ENCODE results near the gene CATSPER1. TPM values are rescaled to one million over a fixed set of nuclear protein-coding genes. Genes with fewer than 3 reads are reported as not detected.

The CATSPER1 gene
- total RNA-seq, 1 experiment from 2014 or later, result 2.4 TPM

- Histone ChIP-seq H3K36me3 (ENCODE audit: control insufficient read depth in 1 of 2, insufficient read depth in 2 of 2, low read length in 2 of 2) (peaks cover 76 to 84% of the 10 kb centered on the region in 2 experiments), H3K4me2 (ENCODE audit: low read length) (no peak overlapping the region), H3K79me2 (ENCODE audit: insufficient read depth, low read length) (peaks cover 49% of the 10 kb centered on the region), H3K27me3 (ENCODE audit: insufficient read depth, low read length) (no peaks in the 10 kb centered on the region), H3K4me1 (ENCODE audit: control insufficient read depth in 1 of 2, insufficient read depth in 2 of 2, low read length in 2 of 2) (peaks cover 0 to under 1% of the 10 kb centered on the region in 2 experiments; a peak in 2 of 4 replicates), H3K9me2 (ENCODE audit: insufficient read depth) (no peaks in the 10 kb centered on the region), H3K4me3 (replicated peaks in 1 of 2; ENCODE audit: low read depth in 1 of 2, low read length in 2 of 2) (no peak overlapping the region), H4K20me1 (ENCODE audit: insufficient read depth) (peaks cover 5% of the 10 kb centered on the region; the same call in 1 of the 2 replicates), H3K9ac (ENCODE audit: low read length) (no peak overlapping the region), H2AFZ (ENCODE audit: low read depth, low read length, poor library complexity, severe bottlenecking) (no peak overlapping the region), H3K9me3 (ENCODE audit: control insufficient read depth in 1 of 2, insufficient read depth in 1 of 2, low read depth in 1 of 2, low read length in 2 of 2) (no peaks in the 10 kb centered on the region), H3K27ac (ENCODE audit: low read depth, low read length) (no peak overlapping the region)
- intact Hi-C loops (cut with micrococcal nuclease), result no loop called here
- no TSS peak for BruUV-seq (replicated peaks)
- DNase-seq (ENCODE audit: low read depth, low spot score) (no peak), ATAC-seq (no peak)
- POLR2A ChIA-PET, result no interaction called here
- RAD21 ChIA-PET (ENCODE audit: low non-redundant PET in 1 of 2, low total read pairs in 2 of 2, uncharacterized antibody in 2 of 2, unreplicated experiment in 2 of 2), result no interaction called here
- TF ChIP-seq EGR1 (IDR thresholded peaks at IDR 0.05; ENCODE audit: low read depth) (no peak), TCF7L2 (IDR thresholded peaks at IDR 0.05; ENCODE audit: borderline replicate concordance, extremely low read depth, insufficient read depth, insufficient read length) (no peak), POLR2AphosphoS5 (IDR thresholded peaks at IDR 0.05; ENCODE audit: low read depth, low read length) (no peak), ATF3 (IDR thresholded peaks at IDR 0.05) (no peak), EZH2 (IDR thresholded peaks at IDR 0.05) (no peak), ELF1 (IDR thresholded peaks at IDR 0.05; ENCODE audit: borderline replicate concordance, low read depth) (no peak), CBX3 (IDR thresholded peaks at IDR 0.05; ENCODE audit: low read depth) (no peak), RAD21 (IDR thresholded peaks at IDR 0.05; ENCODE audit: low read depth) (no peak), POLR2A (IDR thresholded peaks at IDR 0.05; ENCODE audit: borderline replicate concordance, extremely low read depth, insufficient read depth, insufficient read length) (no peak), CEBPB (IDR thresholded peaks at IDR 0.05; ENCODE audit: low read depth) (no peak), SP1 (IDR thresholded peaks at IDR 0.05; ENCODE audit: low read depth) (no peak), EZH2phosphoT487 (IDR thresholded peaks at IDR 0.05; ENCODE audit: borderline replicate concordance) (no peak), SIN3A (IDR thresholded peaks at IDR 0.05; ENCODE audit: low read depth) (no peak), JUND (IDR thresholded peaks at IDR 0.05) (no peak)
- TF ChIP-seq, protein P1, sequence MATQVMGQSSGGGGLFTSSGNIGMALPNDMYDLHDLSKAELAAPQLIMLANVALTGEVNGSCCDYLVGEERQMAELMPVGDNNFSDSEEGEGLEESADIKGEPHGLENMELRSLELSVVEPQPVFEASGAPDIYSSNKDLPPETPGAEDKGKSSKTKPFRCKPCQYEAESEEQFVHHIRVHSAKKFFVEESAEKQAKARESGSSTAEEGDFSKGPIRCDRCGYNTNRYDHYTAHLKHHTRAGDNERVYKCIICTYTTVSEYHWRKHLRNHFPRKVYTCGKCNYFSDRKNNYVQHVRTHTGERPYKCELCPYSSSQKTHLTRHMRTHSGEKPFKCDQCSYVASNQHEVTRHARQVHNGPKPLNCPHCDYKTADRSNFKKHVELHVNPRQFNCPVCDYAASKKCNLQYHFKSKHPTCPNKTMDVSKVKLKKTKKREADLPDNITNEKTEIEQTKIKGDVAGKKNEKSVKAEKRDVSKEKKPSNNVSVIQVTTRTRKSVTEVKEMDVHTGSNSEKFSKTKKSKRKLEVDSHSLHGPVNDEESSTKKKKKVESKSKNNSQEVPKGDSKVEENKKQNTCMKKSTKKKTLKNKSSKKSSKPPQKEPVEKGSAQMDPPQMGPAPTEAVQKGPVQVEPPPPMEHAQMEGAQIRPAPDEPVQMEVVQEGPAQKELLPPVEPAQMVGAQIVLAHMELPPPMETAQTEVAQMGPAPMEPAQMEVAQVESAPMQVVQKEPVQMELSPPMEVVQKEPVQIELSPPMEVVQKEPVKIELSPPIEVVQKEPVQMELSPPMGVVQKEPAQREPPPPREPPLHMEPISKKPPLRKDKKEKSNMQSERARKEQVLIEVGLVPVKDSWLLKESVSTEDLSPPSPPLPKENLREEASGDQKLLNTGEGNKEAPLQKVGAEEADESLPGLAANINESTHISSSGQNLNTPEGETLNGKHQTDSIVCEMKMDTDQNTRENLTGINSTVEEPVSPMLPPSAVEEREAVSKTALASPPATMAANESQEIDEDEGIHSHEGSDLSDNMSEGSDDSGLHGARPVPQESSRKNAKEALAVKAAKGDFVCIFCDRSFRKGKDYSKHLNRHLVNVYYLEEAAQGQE (IDR thresholded peaks at IDR 0.05; ENCODE audit: low read depth), result no peak
- TF ChIP-seq, protein P2, sequence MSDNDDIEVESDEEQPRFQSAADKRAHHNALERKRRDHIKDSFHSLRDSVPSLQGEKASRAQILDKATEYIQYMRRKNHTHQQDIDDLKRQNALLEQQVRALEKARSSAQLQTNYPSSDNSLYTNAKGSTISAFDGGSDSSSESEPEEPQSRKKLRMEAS (IDR thresholded peaks at IDR 0.05), result no peak
- CTCF ChIA-PET, result no interaction called here
Measured at GRCh38 chr11:66063900-66064299, 37.6 kb upstream of the CATSPER1 start.

Measured in HCT116 (cell line).